HepG2 (cell line): ENCODE results near the gene KMT2B. TPM values are rescaled to one million over a fixed set of nuclear protein-coding genes. Genes with fewer than 3 reads are reported as not detected.

Source experiments
- CHD2 ChIP-seq: IDR thresholded peaks from 2 replicates; pipeline ENCODE4 v1.6.1; 2011; ENCODE audit warnings: low read depth, low read length, improper control_type of control experiment
- FOXK2 ChIP-seq: fragments of 450-650 bp; IDR thresholded peaks from 2 replicates; pipeline ENCODE4 v1.6.1; 2016
- HIC2 ChIP-seq: sonication (generic); formaldehyde crosslinking; IDR thresholded peaks from 2 replicates; pipeline ENCODE4 v1.9.0; 2022; ENCODE audit warnings: low read depth, missing genetic modification reagents
- HNRNPLL ChIP-seq: fragments of 200-400 bp; formaldehyde crosslinking; IDR thresholded peaks from 2 replicates; pipeline ENCODE4 v1.6.1; 2017; ENCODE audit warnings: mild to moderate bottlenecking, low read depth, low read length; ENCODE audit not compliant: poor library complexity, severe bottlenecking
- HOMEZ ChIP-seq: IDR thresholded peaks from 2 replicates; pipeline ENCODE4 v1.6.1; 2016; ENCODE audit warnings: low read depth
- IKZF1 ChIP-seq: fragments of 450-650 bp; IDR thresholded peaks from 2 replicates; pipeline ENCODE4 v1.7.1; 2016
- MAZ ChIP-seq, 2 experiments: sonication (generic) in 1 of 2; formaldehyde crosslinking in 1 of 2; IDR thresholded peaks; 2 replicates each; pipeline versions ENCODE4 v1.5.0 to v1.6.1; 2012 to 2020; ENCODE audit warnings: low read depth in 2 of 2, mild to moderate bottlenecking in 2 of 2, borderline replicate concordance in 1 of 2, improper control_type of control experiment in 1 of 2, low read length in 1 of 2, missing genetic modification reagents in 1 of 2, moderate library complexity in 1 of 2
- MXI1 ChIP-seq: IDR thresholded peaks from 3 replicates; pipeline ENCODE4 v1.6.1; 2012; ENCODE audit warnings: low read depth, low read length, inconsistent platforms, borderline replicate concordance
- NR2C2 ChIP-seq: sonication (generic); formaldehyde crosslinking; IDR thresholded peaks from 2 replicates; pipeline ENCODE4 v1.4.0; 2020; ENCODE audit warnings: missing genetic modification reagents, mild to moderate bottlenecking, moderate library complexity, borderline replicate concordance
- POLR2G ChIP-seq: fragments of 200-400 bp; formaldehyde crosslinking; IDR thresholded peaks from 2 replicates; pipeline ENCODE4 v1.6.1; 2018; ENCODE audit warnings: mild to moderate bottlenecking, low read depth, low read length, moderate library complexity
- STAG1 ChIP-seq: sonication (generic); formaldehyde crosslinking; IDR thresholded peaks from 2 replicates; pipeline ENCODE4 v1.4.0; 2020; ENCODE audit warnings: missing genetic modification reagents
- TBX3 ChIP-seq: fragments of 450-650 bp; IDR thresholded peaks from 2 replicates; pipeline ENCODE4 v1.6.1; 2017; ENCODE audit warnings: antibody characterized with exemption, mild to moderate bottlenecking, inconsistent platforms, borderline replicate concordance
- TRIM24 ChIP-seq: sonication (generic); formaldehyde crosslinking; IDR thresholded peaks from 2 replicates; pipeline ENCODE4 v1.8.0; 2022; ENCODE audit warnings: mild to moderate bottlenecking, missing genetic modification reagents
- YEATS2 ChIP-seq: sonication (generic); formaldehyde crosslinking; IDR thresholded peaks from 2 replicates; pipeline ENCODE4 v1.4.0; 2020; ENCODE audit warnings: missing genetic modification reagents, borderline replicate concordance
- ZEB1 ChIP-seq: IDR thresholded peaks from 2 replicates; pipeline ENCODE4 v1.6.1; 2012; ENCODE audit warnings: mild to moderate bottlenecking, low read depth, inconsistent platforms; ENCODE audit not compliant: insufficient replicate concordance
- ZNF205 ChIP-seq: IDR thresholded peaks from 2 replicates; pipeline ENCODE4 v1.6.1; 2018; ENCODE audit warnings: missing biosample characterization, missing genetic modification reagents
- ZNF850 ChIP-seq: sonication (generic); formaldehyde crosslinking; conservative IDR thresholded peaks from 2 replicates; pipeline ENCODE4 v1.9.0; 2021; ENCODE audit warnings: mild to moderate bottlenecking, missing genetic modification reagents
- polyA plus RNA-seq, 8 experiments: library from polyadenylated mRNA; depleted of rRNA in 3 of 8; stranded (reverse) in 7 of 8; unstranded in 1 of 8; fragments of >200 nt; fragmentation: Illumina TruSeq in 4 of 8; extraction: Trizol in 4 of 8; gene quantifications; 2 replicates each; pipeline versions ENCODE4 v1.2.1 to v1.2.3, GENCODE V29; 2011 to 2016; ENCODE audit warnings: low read depth in 4 of 8, missing spikeins in 1 of 8, mixed read lengths in 1 of 8; ENCODE audit not compliant: insufficient read depth in 1 of 8
- total RNA-seq, 5 experiments: library from RNA; depleted of rRNA; stranded (reverse); fragments of >200 nt; fragmentation: Illumina TruSeq; extraction: Trizol; gene quantifications; 2 replicates each; pipeline ENCODE4 v1.2.3, GENCODE V29; 2016; ENCODE audit warnings: low read depth in 1 of 5
- TF ChIP-seq, protein P1 (sequence below): fragments of 450-650 bp; IDR thresholded peaks from 2 replicates; pipeline ENCODE4 v1.6.1; 2016
- TF ChIP-seq, protein P2 (sequence below): sonication (generic); formaldehyde crosslinking; IDR thresholded peaks from 2 replicates; pipeline ENCODE4 v1.5.0; 2020; ENCODE audit warnings: mild to moderate bottlenecking, missing genetic modification reagents
- TF ChIP-seq, protein P3 (sequence below): IDR thresholded peaks from 2 replicates; pipeline ENCODE4 v1.6.1; 2018; ENCODE audit warnings: missing genetic modification reagents

KMT2B gene
- total and polyA plus RNA-seq, 2 of the 13 experiments (the other 11 are each of a cell fraction or from before 2014, with no cell fraction given) = 6.2 to 16.9 TPM

DNA sequence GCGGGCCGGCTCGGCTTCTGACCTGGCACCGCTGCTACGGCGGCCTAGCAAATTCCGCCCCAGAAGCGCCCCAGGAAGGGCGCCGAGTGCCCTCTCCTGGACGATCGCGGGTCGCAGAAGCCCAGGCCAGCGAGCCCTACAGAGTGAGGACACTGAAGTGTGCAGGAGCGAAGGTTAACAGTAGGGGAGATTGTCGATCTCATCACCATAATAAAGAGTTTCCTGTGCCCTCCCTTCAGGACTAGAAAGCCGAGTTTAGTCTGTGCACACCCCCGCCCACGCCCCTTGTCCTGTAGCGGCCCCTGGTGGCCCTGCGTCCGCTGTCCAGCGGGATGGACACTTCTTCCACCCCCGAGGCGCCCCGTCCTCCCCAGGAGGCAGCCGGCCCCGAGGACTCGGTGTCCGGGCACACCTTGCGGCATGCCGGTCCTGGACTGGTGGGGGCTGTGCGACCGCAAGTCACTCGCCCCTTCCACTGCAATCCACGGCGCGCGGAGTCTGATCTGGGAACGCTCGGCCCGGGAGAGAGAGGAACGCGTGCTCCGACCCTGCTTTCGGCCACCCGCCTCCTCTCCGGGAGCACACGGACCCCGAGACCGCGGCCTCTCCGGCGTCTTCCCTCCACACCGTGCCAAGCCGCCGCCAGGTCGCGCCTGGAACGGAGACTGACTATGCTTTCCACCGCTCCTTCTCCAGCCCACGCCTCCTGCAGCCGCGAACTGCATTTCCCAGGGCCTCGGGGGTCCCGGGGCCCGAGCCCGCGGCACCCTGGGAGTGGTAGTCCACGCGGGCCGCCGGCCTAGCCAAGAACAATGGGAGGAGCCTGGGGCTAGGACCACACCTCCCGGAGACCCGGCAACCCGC is 770 bp upstream of the KMT2B start (continued):
- TF ChIP-seq NR2C2 = peak; percentile 93
- 0 out of 2 replicates have a peak, but pooled peaks have one; percentile 39 for TF ChIP-seq CHD2
- peak; percentile 15 for TF ChIP-seq ZEB1
- TF ChIP-seq, protein P1, sequence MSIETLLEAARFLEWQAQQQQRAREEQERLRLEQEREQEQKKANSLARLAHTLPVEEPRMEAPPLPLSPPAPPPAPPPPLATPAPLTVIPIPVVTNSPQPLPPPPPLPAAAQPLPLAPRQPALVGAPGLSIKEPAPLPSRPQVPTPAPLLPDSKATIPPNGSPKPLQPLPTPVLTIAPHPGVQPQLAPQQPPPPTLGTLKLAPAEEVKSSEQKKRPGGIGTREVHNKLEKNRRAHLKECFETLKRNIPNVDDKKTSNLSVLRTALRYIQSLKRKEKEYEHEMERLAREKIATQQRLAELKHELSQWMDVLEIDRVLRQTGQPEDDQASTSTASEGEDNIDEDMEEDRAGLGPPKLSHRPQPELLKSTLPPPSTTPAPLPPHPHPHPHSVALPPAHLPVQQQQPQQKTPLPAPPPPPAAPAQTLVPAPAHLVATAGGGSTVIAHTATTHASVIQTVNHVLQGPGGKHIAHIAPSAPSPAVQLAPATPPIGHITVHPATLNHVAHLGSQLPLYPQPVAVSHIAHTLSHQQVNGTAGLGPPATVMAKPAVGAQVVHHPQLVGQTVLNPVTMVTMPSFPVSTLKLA = peak; percentile 33
- peak; percentile 75; the same call in 2 of the 3 replicates for TF ChIP-seq MXI1
- TF ChIP-seq POLR2G = peak; percentile 48
- no peak for TF ChIP-seq IKZF1
- TF ChIP-seq HOMEZ = peak; percentile 42; the same call in 1 of the 2 replicates
- TF ChIP-seq STAG1 (CRISPR knock-in tag) = peak; percentile 89
- TF ChIP-seq MAZ (IDR thresholded peaks at IDR 0.05; ENCODE audit: borderline replicate concordance, low read depth, low read length) = peak; percentile 63; the same call in 1 of the 2 replicates
- peak; percentile 16; the same call in 1 of the 2 replicates for TF ChIP-seq MAZ (CRISPR knock-in tag; IDR thresholded peaks at IDR 0.05; ENCODE audit: low read depth)
- TF ChIP-seq HIC2 (CRISPR knock-in tag) = 0 out of 2 replicates have a peak, but pooled peaks have one; percentile 53
- no peak for TF ChIP-seq ZNF850 (CRISPR knock-in tag)
- TF ChIP-seq, protein P2, sequence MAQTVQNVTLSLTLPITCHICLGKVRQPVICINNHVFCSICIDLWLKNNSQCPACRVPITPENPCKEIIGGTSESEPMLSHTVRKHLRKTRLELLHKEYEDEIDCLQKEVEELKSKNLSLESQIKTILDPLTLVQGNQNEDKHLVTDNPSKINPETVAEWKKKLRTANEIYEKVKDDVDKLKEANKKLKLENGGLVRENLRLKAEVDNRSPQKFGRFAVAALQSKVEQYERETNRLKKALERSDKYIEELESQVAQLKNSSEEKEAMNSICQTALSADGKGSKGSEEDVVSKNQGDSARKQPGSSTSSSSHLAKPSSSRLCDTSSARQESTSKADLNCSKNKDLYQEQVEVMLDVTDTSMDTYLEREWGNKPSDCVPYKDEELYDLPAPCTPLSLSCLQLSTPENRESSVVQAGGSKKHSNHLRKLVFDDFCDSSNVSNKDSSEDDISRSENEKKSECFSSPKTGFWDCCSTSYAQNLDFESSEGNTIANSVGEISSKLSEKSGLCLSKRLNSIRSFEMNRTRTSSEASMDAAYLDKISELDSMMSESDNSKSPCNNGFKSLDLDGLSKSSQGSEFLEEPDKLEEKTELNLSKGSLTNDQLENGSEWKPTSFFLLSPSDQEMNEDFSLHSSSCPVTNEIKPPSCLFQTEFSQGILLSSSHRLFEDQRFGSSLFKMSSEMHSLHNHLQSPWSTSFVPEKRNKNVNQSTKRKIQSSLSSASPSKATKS (CRISPR knock-in tag) = peak; percentile 70; the same call in 1 of the 2 replicates
- TF ChIP-seq TRIM24 = no peak
- peak; percentile 67 for TF ChIP-seq HNRNPLL
- TF ChIP-seq YEATS2 = peak; percentile 44; the same call in 1 of the 2 replicates
- TF ChIP-seq ZNF205 (CRISPR knock-in tag) = peak; percentile 7; the same call in 1 of the 2 replicates
- TF ChIP-seq FOXK2 = no peak
- peak; percentile 29; the same call in 1 of the 2 replicates for TF ChIP-seq TBX3
- TF ChIP-seq, protein P3, sequence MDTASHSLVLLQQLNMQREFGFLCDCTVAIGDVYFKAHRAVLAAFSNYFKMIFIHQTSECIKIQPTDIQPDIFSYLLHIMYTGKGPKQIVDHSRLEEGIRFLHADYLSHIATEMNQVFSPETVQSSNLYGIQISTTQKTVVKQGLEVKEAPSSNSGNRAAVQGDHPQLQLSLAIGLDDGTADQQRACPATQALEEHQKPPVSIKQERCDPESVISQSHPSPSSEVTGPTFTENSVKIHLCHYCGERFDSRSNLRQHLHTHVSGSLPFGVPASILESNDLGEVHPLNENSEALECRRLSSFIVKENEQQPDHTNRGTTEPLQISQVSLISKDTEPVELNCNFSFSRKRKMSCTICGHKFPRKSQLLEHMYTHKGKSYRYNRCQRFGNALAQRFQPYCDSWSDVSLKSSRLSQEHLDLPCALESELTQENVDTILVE = 0 out of 2 replicates have a peak, but pooled peaks have one; percentile 75
